T-helper 1 cell treated with Interleukin-12 subunit alpha and Interleukin-12 subunit beta and Interleukin-4 antibody, amounts not matched to agents 30 μg/mL and 1 μg/mL, for 36 hours (primary cell): ENCODE data around the gene SH2D7.
"Not testable (repeated sequence)": the region's sequence is repeated elsewhere in the genome, so short reads cannot be mapped to it uniquely, and the experiment has no call there.

Experiments used
- H3K27ac Mint-ChIP-seq: one replicate; pipeline ENCODE4 v1.8.0; 2021; ENCODE audit warnings: mild to moderate bottlenecking, mixed read lengths
- H3K27me3 Mint-ChIP-seq: one replicate; pipeline ENCODE4 v1.8.0; 2021; ENCODE audit warnings: low read depth, mixed read lengths
- H3K36me3 Mint-ChIP-seq: one replicate; pipeline ENCODE4 v1.8.0; 2021; ENCODE audit warnings: low read depth, mixed read lengths
- H3K4me1 Mint-ChIP-seq: one replicate; pipeline ENCODE4 v1.8.0; 2021; ENCODE audit warnings: low read depth, mixed read lengths
- H3K4me3 Mint-ChIP-seq: one replicate; pipeline ENCODE4 v1.8.0; 2021; ENCODE audit warnings: mild to moderate bottlenecking, moderate library complexity, mixed read lengths
- H3K9me3 Mint-ChIP-seq: one replicate; pipeline ENCODE4 v1.8.0; 2021; ENCODE audit warnings: mixed read lengths

The SH2D7 gene

GRCh38 chr15:78148392-78149067 is 56.2 kb downstream of the SH2D7 start:
- peak overlapping the region; percentile 84 for H3K27ac Mint-ChIP-seq
- peak overlapping the region; percentile 89 for H3K4me3 Mint-ChIP-seq
- H3K36me3 Mint-ChIP-seq, result peaks cover 18% of the 10 kb centered on the region
- H3K4me1 Mint-ChIP-seq, result peaks cover 38% of the 10 kb centered on the region
- H3K9me3 Mint-ChIP-seq, result no peaks in the 10 kb centered on the region
- no peaks in the 10 kb centered on the region for H3K27me3 Mint-ChIP-seq

DNA sequence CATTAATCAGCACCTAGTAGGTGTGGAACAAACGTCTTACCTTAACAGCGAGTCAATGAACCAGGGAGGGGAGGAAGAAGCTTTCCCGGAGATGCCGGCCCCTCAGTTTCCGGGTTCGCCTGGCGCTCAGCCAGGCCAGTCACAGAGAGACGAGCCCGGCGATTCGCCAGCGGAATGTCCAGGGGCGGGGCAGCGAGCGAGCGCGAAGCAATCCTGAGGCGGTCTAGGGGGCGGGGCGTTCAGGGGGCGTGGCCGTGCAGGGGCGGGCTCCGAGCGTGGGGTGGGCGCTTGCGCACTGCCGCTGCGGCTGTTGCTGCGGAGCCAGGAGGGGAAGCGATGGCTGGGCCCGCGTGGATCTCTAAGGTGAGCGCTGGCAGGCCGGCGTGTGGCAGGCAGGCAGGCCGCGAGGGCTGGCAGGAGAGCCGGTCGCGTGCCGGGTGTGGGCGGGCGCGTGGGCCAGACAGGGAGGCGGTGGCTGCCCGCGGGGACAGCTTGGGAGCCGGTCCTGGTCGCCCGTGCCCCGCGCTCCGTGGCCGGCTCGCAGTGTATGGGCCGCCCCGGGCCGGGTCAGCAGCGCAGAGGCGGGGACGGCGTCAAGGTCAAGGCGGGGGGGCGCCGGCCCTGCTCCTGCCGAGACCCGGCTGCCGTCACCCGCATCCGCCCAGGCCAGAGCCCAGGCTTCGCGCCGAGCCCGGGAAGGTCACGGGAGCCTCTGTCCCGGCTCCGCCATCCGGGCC is 56.9 kb downstream of the SH2D7 start, which contains the start of gene IDH3A:
Gene IDH3A, plus strand, starts transcription at position 295 of the 737 bp plus-strand sequence. Its CDS starts 42 bp downstream, at position 337.
- no peaks in the 10 kb centered on the region for H3K9me3 Mint-ChIP-seq

GRCh38 chr15:78149805-78150751 is 57.7 kb downstream of the SH2D7 start:
- H3K9me3 Mint-ChIP-seq, result no peaks in the 10 kb centered on the region
- peak overlapping the region; percentile 96 for H3K4me3 Mint-ChIP-seq
- peaks cover 38% of the 10 kb centered on the region for H3K4me1 Mint-ChIP-seq
- H3K27me3 Mint-ChIP-seq, result no peaks in the 10 kb centered on the region
- peaks cover 19% of the 10 kb centered on the region for H3K36me3 Mint-ChIP-seq
- H3K27ac Mint-ChIP-seq, result peak overlapping the region; percentile 86

More for the DNA sequence above, 56.9 kb downstream of the SH2D7 start, which contains the start of gene IDH3A:
- Mint-ChIP-seq H3K27ac (peak within 1 kb of the TSS; percentile 86), H3K4me3 (peak within 1 kb of the TSS; percentile 96), H3K36me3 (peaks cover 18% of the 10 kb centered on the region), H3K4me1 (peaks cover 38% of the 10 kb centered on the region), H3K27me3 (no peaks in the 10 kb centered on the region)

- peaks cover 20% of the 10 kb centered on the region for H3K36me3 Mint-ChIP-seq
- H3K27ac Mint-ChIP-seq, H3K9me3 Mint-ChIP-seq: not testable (repeated sequence)
Observed at GRCh38 chr15:78151075-78151474, 58.7 kb downstream of the SH2D7 start.

More at GRCh38 chr15:78151075-78151474, 58.7 kb downstream of the SH2D7 start:
- Mint-ChIP-seq H3K4me1 (peaks cover 38% of the 10 kb centered on the region), H3K4me3 (peak overlapping the region; percentile 96)
- H3K27me3 Mint-ChIP-seq, result not testable (repeated sequence)
